T-helper 1 cell treated with Interleukin-12 subunit alpha and Interleukin-12 subunit beta and Interleukin-4 antibody, amounts not matched to agents 30 ng/mL and 1 ng/mL, for 36 hours (primary cell): ENCODE results near the gene RIOX2. TPM values are rescaled to one million over a fixed set of nuclear protein-coding genes. Genes with fewer than 3 reads are reported as not detected.
"Not testable (repeated sequence)": the region's sequence is repeated elsewhere in the genome, so short reads cannot be mapped to it uniquely, and the experiment has no call there.

Experiments
- intact Hi-C: fragments of 100-400 bp; cut with micrococcal nuclease; formaldehyde crosslinking; loops from one replicate; pipeline ENCODE4 v1.15.1; 2024
- total RNA-seq: library from RNA; stranded (reverse); gene quantifications from 2 replicates; pipeline ENCODE4 v1.2.3, GENCODE V29; 2022

The RIOX2 gene
- total RNA-seq, 1 donor from 2014 or later: 136 TPM

GRCh38 chr3:97917813-97918536, 54.3 kb downstream of the RIOX2 start:
- intact Hi-C loops: no loop called here

- intact Hi-C loops: no loop called here
Observed at GRCh38 chr3:97916576-97916975, 55.7 kb downstream of the RIOX2 start.

- intact Hi-C loops: no loop called here
Observed at GRCh38 chr3:97914388-97914787, 57.8 kb downstream of the RIOX2 start.

- intact Hi-C loops: loop anchor here (1.0 kb wide), 3 partner anchors 39 to 90 kb away; partner anchors contain the start of gene RIOX2
Observed at GRCh38 chr3:97911459-97911858, 60.8 kb downstream of the RIOX2 start.

GRCh38 chr3:97910931-97911351, 61.3 kb downstream of the RIOX2 start:
- intact Hi-C loops: loop anchor here (1.0 kb wide), 3 partner anchors 39 to 90 kb away; partner anchors contain the start of gene RIOX2

GRCh38 chr3:97910236-97910831, 61.9 kb downstream of the RIOX2 start:
- intact Hi-C loops: not testable (repeated sequence)

- intact Hi-C loops: not testable (repeated sequence)
Observed at GRCh38 chr3:97909830-97910229, 62.4 kb downstream of the RIOX2 start.

- intact Hi-C loops: no loop called here
Observed at GRCh38 chr3:97901313-97902248, 70.7 kb downstream of the RIOX2 start.

- intact Hi-C loops: no loop called here
Observed at GRCh38 chr3:97899331-97899730, 72.9 kb downstream of the RIOX2 start.

- intact Hi-C loops: no loop called here
Observed at GRCh38 chr3:97896547-97896946, 75.7 kb downstream of the RIOX2 start.

GRCh38 chr3:97896129-97896528, 76.1 kb downstream of the RIOX2 start:
- intact Hi-C loops: no loop called here

GRCh38 chr3:97895216-97895615, 77.0 kb downstream of the RIOX2 start:
- intact Hi-C loops: no loop called here

GRCh38 chr3:97892852-97893251, 79.4 kb downstream of the RIOX2 start:
- intact Hi-C loops: no loop called here

Other genes with a start within 250 kb of the RIOX2 start
- 3.8 and 5.9 TPM in 2 replicates for gene ARL6, start 207.7 kb downstream of the RIOX2 start, total RNA-seq
- gene CRYBG3, start 150.4 kb downstream of the RIOX2 start, total RNA-seq: 10.7 and 12.8 TPM in 2 replicates
- gene GABRR3, start 62.9 kb upstream of the RIOX2 start, total RNA-seq: not detected in 2 replicates
- not detected in 2 replicates for gene OR5AC2, start 114.7 kb upstream of the RIOX2 start, total RNA-seq
- gene OR5H1, start 158.3 kb upstream of the RIOX2 start, total RNA-seq: not detected in 2 replicates
- gene OR5H14, start 175.0 kb upstream of the RIOX2 start, total RNA-seq: 0.05 TPM in 1 of 2 replicates, not detected in the other
- not detected in 2 replicates for gene OR5H15, start 194.3 kb upstream of the RIOX2 start, total RNA-seq